Measurements from ENCODE around the gene GCN1. TPM values are rescaled to one million over a fixed set of nuclear protein-coding genes. Genes with fewer than 3 reads are reported as not detected.
A peak's percentile ranks its signal among the peaks of the same experiment; 100 is the strongest.
"Not testable (repeated sequence)": the region's sequence is repeated elsewhere in the genome, so short reads cannot be mapped to it uniquely, and the experiment has no call there.

The GCN1 gene
- total RNA-seq, 1 donor from 2014 or later, result 114 TPM

DNA sequence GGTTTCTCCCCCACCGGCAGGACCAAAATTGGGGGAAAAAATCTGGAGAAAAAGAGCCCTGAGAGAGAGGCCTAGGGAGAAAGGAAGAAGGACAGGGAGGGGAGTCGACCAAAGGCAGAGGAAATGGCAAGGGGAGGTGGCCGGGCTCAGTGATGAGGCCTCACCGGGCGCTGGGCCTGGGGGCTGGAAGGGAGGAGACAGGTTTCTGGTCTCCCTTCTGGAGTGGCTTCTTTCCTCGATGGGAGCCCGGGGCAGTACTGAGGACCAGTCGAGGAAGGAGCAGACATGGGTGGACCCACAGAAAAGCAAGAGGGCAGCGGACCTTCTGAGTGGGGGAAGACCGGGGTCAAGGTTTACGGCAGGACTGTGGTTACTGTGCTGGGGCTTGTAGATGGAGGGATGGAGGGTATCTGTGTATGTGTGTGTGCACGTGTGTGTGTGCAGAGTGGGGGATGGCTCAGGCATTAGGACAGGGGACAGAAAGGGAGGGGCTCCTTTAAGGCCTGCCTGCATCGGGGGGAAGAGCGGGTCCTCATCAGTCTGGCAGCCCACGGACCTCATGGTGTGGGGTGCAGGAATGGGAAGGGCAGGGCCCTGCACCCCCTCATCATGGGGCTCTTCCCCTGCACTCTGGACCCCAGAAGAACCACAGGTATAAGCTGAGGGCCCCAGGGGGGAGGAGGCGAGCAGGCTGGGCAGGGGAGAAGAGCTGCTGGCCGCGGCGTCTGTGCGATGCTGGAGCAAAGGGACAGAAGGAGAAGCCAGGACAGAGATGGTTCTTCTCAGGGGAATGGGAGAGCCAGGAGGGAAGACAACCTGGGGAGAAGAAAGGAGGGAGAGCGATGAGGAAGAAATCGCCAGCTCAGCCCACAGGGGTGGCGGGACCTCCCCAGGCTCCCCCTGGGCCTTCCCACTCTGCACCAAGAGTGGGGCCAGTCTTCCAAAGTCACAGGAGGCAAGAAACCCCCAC, 21.5 kb upstream of the GCN1 start:
- H3K27ac Mint-ChIP-seq (ENCODE audit: unreplicated experiment), result peak overlapping the region; percentile 82
- no peaks in the 10 kb centered on the region for H3K9me3 Mint-ChIP-seq
- TF ChIP-seq, protein P1, sequence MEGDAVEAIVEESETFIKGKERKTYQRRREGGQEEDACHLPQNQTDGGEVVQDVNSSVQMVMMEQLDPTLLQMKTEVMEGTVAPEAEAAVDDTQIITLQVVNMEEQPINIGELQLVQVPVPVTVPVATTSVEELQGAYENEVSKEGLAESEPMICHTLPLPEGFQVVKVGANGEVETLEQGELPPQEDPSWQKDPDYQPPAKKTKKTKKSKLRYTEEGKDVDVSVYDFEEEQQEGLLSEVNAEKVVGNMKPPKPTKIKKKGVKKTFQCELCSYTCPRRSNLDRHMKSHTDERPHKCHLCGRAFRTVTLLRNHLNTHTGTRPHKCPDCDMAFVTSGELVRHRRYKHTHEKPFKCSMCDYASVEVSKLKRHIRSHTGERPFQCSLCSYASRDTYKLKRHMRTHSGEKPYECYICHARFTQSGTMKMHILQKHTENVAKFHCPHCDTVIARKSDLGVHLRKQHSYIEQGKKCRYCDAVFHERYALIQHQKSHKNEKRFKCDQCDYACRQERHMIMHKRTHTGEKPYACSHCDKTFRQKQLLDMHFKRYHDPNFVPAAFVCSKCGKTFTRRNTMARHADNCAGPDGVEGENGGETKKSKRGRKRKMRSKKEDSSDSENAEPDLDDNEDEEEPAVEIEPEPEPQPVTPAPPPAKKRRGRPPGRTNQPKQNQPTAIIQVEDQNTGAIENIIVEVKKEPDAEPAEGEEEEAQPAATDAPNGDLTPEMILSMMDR (conservative IDR thresholded peaks at IDR 0.05), result no peak
- no peak for DNase-seq (ENCODE audit: low read depth, low spot score)
- peak overlapping the region; percentile 22 for H3K4me3 Mint-ChIP-seq
- peaks cover 27% of the 10 kb centered on the region for H3K4me1 Mint-ChIP-seq
- H3K36me3 Mint-ChIP-seq (ENCODE audit: low read depth), result peaks cover 3% of the 10 kb centered on the region
- H3K27me3 Mint-ChIP-seq (ENCODE audit: low read depth), result peaks cover 3% of the 10 kb centered on the region

DNA sequence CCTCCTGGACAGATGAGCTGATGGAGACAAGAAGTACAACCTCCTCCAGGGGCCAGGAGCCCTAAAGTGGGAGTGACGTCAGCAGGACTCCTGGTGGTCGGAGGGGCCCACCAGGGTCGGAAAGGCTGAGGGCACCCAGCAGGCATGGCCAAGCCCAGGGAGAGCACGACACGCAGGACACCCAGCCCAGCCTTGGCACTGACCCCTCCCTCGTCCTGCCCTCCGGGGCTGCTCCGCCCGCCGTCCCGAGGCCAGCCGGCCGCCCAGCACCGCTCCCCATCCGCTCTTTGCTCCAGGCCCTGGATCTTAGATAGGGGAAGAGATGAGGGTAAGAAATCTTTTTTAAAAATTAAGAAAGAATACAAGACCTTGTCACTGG, 20.8 kb upstream of the GCN1 start:
- Mint-ChIP-seq H3K4me1 (peaks cover 20% of the 10 kb centered on the region), H3K27ac (ENCODE audit: unreplicated experiment) (peak overlapping the region; percentile 82), H3K9me3 (no peaks in the 10 kb centered on the region), H3K36me3 (ENCODE audit: low read depth) (peaks cover under 1% of the 10 kb centered on the region), H3K27me3 (ENCODE audit: low read depth) (peaks cover 3% of the 10 kb centered on the region), H3K4me3 (peak overlapping the region; percentile 22)
- TF ChIP-seq, protein P1 (conservative IDR thresholded peaks at IDR 0.05), result no peak
- DNase-seq (ENCODE audit: low read depth, low spot score), result no peak

DNA sequence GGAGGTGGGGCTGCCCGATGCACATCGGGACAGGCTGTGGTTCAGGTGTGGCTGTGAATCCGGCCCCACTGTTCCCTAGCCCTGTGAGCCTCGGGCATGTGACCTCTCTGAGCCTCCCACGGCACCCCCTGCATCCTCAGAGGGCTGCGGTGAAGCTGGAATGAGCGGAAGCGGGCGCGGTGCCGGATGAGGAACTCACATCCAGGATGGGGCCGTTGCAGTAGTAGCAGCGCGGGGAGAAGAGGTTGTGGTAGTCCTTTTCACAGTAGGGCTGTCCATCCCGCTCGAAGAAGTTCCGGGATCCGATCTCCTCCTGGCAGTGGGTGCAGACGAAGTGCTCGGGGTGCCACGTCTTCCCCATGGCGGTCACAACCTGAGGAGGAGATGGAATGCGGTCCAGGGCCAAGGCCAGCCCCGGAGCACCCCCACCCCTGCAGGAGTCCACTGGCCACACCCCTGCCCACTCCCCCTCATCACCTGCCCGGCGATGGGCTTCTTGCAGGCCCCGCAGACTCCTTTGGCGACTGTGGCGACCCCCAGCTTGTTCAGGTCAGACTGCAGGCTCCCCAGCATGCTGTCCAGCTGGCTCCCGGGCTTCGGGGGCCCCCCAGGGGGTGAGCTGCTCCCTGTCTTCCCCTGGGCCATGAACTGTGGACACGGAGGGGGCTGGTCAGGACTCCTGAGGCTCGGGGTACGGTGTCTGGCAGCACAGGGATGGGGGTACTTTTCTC, 20.3 kb upstream of the GCN1 start:
- Mint-ChIP-seq H3K4me1 (peaks cover 14% of the 10 kb centered on the region), H3K4me3 (no peak overlapping the region), H3K27ac (ENCODE audit: unreplicated experiment) (no peak overlapping the region), H3K27me3 (ENCODE audit: low read depth) (peaks cover 3% of the 10 kb centered on the region), H3K9me3 (no peaks in the 10 kb centered on the region), H3K36me3 (ENCODE audit: low read depth) (no peaks in the 10 kb centered on the region)
- DNase-seq (ENCODE audit: low read depth, low spot score), result no peak
- TF ChIP-seq, protein P1 (conservative IDR thresholded peaks at IDR 0.05), result no peak

DNA sequence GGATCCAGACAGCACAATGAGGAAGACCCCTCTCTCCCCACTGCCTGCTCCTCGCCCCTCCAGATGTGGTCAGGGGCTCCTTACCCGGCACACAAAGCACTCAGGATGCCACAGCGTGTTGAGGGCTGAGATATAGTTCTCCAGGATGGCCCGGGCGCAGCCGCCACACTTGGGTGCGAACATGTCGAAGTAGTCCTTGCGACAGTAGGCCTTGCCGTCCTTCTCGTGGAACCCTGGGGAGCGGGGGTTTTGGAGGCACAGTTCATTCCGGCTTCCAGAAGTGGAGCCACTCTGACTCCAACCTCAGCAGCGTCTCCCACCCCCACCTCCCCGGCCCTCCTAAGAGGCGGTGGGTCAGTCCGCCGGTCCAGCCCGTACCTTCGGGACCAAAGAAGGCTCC, 19.2 kb upstream of the GCN1 start:
- Mint-ChIP-seq H3K4me3 (no peak overlapping the region), H3K9me3 (no peaks in the 10 kb centered on the region), H3K4me1 (peaks cover 12% of the 10 kb centered on the region), H3K27me3 (ENCODE audit: low read depth) (peaks cover 3% of the 10 kb centered on the region), H3K36me3 (ENCODE audit: low read depth) (no peaks in the 10 kb centered on the region), H3K27ac (ENCODE audit: unreplicated experiment) (no peak overlapping the region)
- no peak for DNase-seq (ENCODE audit: low read depth, low spot score)
- TF ChIP-seq, protein P1 (conservative IDR thresholded peaks at IDR 0.05), result no peak

DNA sequence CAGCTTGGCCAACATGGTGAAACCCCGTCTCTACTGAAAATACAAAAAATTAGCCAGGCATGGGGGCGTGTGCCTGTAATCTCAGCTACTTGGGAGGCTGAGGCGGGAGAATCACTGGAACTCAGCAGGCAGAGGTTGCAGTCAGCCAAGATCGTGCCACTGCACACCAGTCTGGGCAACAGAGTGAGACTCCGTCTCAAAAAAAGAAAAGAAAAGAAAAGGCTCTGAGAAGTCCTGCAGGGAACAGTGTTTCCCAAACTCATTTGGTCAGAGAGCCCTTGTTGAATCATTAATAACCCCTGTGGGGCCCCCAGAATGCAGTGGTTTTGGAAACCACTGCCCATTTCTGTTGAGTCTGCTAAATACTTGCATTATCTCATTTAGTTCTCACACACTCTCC, 18.7 kb upstream of the GCN1 start:
- not testable (repeated sequence) for H3K9me3 Mint-ChIP-seq; H3K27me3 Mint-ChIP-seq (ENCODE audit: low read depth); H3K27ac Mint-ChIP-seq (ENCODE audit: unreplicated experiment); DNase-seq (ENCODE audit: low read depth, low spot score); H3K4me3 Mint-ChIP-seq; H3K36me3 Mint-ChIP-seq (ENCODE audit: low read depth)
- H3K4me1 Mint-ChIP-seq, result peaks cover 12% of the 10 kb centered on the region

Data from neural crest cell (in vitro differentiated cells).